GM12864 (cell line): ENCODE measurements around the gene NCOA5.

ENCODE experiments used
- DNase-seq: peaks from one replicate; pipeline ENCODE4 v3.0.0-alpha.2; 2011; ENCODE audit warnings: low read depth
- H3K4me3 ChIP-seq: 2 replicates; pipeline ENCODE4 v1.5.1; 2011; ENCODE audit warnings: mild to moderate bottlenecking, low read depth, low read length, control low read depth
- CTCF ChIP-seq: IDR thresholded peaks from 2 replicates; pipeline ENCODE4 v1.5.1; 2011; ENCODE audit warnings: low read depth, mild to moderate bottlenecking, moderate library complexity, low read length, control low read depth, inconsistent platforms; ENCODE audit errors: missing control alignments

The NCOA5 gene

GRCh38 chr20:46050885-46051284 is 38.9 kb downstream of the NCOA5 start:
- no peak for TF ChIP-seq CTCF
- no peak overlapping the region for H3K4me3 ChIP-seq
- DNase-seq: no peak

- H3K4me3 ChIP-seq: no peak overlapping the region
- DNase-seq: no peak
- no peak for TF ChIP-seq CTCF
These were observed 39.3 kb downstream of the NCOA5 start for GRCh38 chr20:46050444-46050843.

- no peak overlapping the region for H3K4me3 ChIP-seq
- no peak for TF ChIP-seq CTCF
- no peak for DNase-seq
These were observed 39.9 kb downstream of the NCOA5 start for GRCh38 chr20:46049815-46050214.

- no peak overlapping the region for H3K4me3 ChIP-seq
- no peak for DNase-seq
- TF ChIP-seq CTCF: no peak
These were observed 40.6 kb downstream of the NCOA5 start for GRCh38 chr20:46049190-46049589.

GRCh38 chr20:46047821-46048220 is 41.9 kb downstream of the NCOA5 start:
- DNase-seq: no peak
- no peak for TF ChIP-seq CTCF
- H3K4me3 ChIP-seq: no peak overlapping the region

GRCh38 chr20:46046588-46047310 is 43.0 kb downstream of the NCOA5 start:
- no peak for DNase-seq
- no peak overlapping the region for H3K4me3 ChIP-seq
- TF ChIP-seq CTCF: no peak

- no peak for DNase-seq
- H3K4me3 ChIP-seq: no peak overlapping the region
- TF ChIP-seq CTCF: no peak
These were observed 44.9 kb downstream of the NCOA5 start for GRCh38 chr20:46044896-46045295.
